SJSA1 (cell line): ENCODE measurements around the gene OS9. TPM values are rescaled to one million over a fixed set of nuclear protein-coding genes. Genes with fewer than 3 reads are reported as not detected.

ENCODE experiments used
- DNase-seq, 2 experiments: peaks; one replicate each; pipeline ENCODE4 v3.0.0-alpha.2; 2015 to 2020; ENCODE audit warnings: low spot score in 2 of 2, low read depth in 1 of 2
- H3K27ac ChIP-seq: fragments of 250-450 bp; sonication (Bioruptor Pico); 2 replicates; pipeline ENCODE4 v1.5.1; 2020; ENCODE audit warnings: mild to moderate bottlenecking, moderate library complexity
- H3K27me3 ChIP-seq: fragments of 250-450 bp; sonication (Bioruptor Pico); replicated peaks from 2 replicates; pipeline ENCODE4 v1.5.1; 2020; ENCODE audit warnings: mild to moderate bottlenecking, moderate library complexity
- H3K36me3 ChIP-seq: fragments of 250-450 bp; sonication (Bioruptor Pico); 2 replicates; pipeline ENCODE4 v1.5.1; 2020; ENCODE audit warnings: mild to moderate bottlenecking
- H3K4me1 ChIP-seq: fragments of 250-450 bp; sonication (Bioruptor Pico); replicated peaks from 2 replicates; pipeline ENCODE4 v1.6.1; 2021; ENCODE audit warnings: mild to moderate bottlenecking
- H3K4me3 ChIP-seq: fragments of 250-450 bp; sonication (Bioruptor Pico); 2 replicates; pipeline ENCODE4 v1.5.1; 2020; ENCODE audit warnings: mild to moderate bottlenecking
- H3K9me3 ChIP-seq: fragments of 250-450 bp; sonication (Bioruptor Pico); replicated peaks from 2 replicates; pipeline ENCODE4 v1.5.1; 2020; ENCODE audit warnings: mild to moderate bottlenecking
- total RNA-seq: library from RNA; depleted of rRNA; stranded (reverse); fragments of >200 nt; shearing (Covaris generic); gene quantifications from 2 replicates; pipeline ENCODE4 v1.2.3, GENCODE V29; 2014

Gene OS9
- total RNA-seq, 1 experiment from 2014 or later = 4,436 TPM

DNA sequence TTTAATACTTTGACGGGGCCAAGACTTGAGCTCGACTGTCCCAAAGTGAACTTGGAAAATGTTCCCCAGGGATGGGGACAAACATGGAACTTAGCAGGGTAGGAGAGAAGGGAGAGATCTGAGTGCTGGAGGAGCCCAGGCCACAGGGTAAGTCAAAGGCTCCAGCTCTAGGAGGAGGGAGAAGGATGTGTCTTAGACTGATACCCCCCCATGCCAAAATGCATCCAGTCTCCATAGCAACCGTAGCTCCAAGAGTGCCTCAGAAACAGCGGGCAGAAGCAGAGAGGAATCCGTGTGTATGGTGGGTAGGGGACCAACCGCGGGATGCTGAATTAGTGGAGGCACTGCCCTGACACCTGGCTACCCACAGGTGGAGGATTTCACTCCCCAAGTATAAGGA, 45.5 kb downstream of the OS9 start:
- Histone ChIP-seq H3K4me1 (peaks cover 34% of the 10 kb centered on the region), H3K27ac (no peak overlapping the region), H3K36me3 (peaks cover 7% of the 10 kb centered on the region), H3K9me3 (peaks cover 12% of the 10 kb centered on the region), H3K27me3 (peaks cover 95% of the 10 kb centered on the region), H3K4me3 (no peak overlapping the region)
- peak in 1 of 2 experiments; percentile 83 for DNase-seq

DNA sequence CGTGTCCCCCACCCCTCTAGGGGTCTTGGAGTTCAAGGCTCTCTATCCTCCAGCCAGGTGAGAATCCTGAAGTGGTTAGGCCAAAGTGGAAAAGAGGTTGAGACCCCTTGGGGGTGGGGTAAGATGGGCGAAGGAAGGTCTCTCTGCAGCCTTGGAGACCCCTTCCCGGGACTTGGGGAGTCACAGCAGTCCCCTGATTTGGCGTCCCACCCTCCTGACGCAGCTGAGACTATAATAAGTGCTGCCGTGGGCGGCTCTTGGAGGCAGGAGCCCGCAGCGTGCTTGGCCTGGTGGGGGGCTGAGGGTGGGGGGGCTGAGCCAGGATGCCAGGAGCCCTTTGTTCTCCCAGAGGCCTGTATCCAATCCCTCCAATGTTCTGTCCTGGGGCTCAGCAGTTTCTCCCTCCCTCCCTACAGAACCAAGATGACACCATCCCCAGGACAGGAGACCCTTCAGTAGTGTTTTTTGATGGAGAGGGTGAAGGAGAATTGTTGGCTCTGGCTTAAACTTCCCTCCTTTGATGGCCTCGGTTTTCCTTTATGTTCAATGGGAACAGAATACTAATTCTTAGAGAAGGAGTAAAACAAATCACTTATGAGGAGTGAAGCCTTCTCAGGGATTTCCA, 46.1 kb downstream of the OS9 start:
- peak; percentile 71 to 81 for DNase-seq
- Histone ChIP-seq H3K27me3 (peaks cover 89% of the 10 kb centered on the region), H3K4me3 (no peak overlapping the region), H3K4me1 (peaks cover 36% of the 10 kb centered on the region), H3K27ac (no peak overlapping the region), H3K36me3 (peaks cover 9% of the 10 kb centered on the region), H3K9me3 (peaks cover 12% of the 10 kb centered on the region)

GRCh38 chr12:57740656-57741412, 46.9 kb downstream of the OS9 start:
- H3K4me3 ChIP-seq = no peak overlapping the region
- H3K9me3 ChIP-seq = peaks cover 12% of the 10 kb centered on the region
- peaks cover 41% of the 10 kb centered on the region for H3K4me1 ChIP-seq
- no peak overlapping the region for H3K27ac ChIP-seq
- peaks cover 81% of the 10 kb centered on the region for H3K27me3 ChIP-seq
- peaks cover 17% of the 10 kb centered on the region for H3K36me3 ChIP-seq
- peak; percentile 75 to 83 for DNase-seq

GRCh38 chr12:57741413-57741789, 47.5 kb downstream of the OS9 start:
- Histone ChIP-seq H3K27ac (no peak overlapping the region), H3K9me3 (peaks cover 12% of the 10 kb centered on the region), H3K4me3 (no peak overlapping the region), H3K27me3 (peaks cover 75% of the 10 kb centered on the region), H3K36me3 (peaks cover 23% of the 10 kb centered on the region), H3K4me1 (peaks cover 41% of the 10 kb centered on the region)
- peak in 1 of 2 experiments; percentile 84 for DNase-seq

DNA sequence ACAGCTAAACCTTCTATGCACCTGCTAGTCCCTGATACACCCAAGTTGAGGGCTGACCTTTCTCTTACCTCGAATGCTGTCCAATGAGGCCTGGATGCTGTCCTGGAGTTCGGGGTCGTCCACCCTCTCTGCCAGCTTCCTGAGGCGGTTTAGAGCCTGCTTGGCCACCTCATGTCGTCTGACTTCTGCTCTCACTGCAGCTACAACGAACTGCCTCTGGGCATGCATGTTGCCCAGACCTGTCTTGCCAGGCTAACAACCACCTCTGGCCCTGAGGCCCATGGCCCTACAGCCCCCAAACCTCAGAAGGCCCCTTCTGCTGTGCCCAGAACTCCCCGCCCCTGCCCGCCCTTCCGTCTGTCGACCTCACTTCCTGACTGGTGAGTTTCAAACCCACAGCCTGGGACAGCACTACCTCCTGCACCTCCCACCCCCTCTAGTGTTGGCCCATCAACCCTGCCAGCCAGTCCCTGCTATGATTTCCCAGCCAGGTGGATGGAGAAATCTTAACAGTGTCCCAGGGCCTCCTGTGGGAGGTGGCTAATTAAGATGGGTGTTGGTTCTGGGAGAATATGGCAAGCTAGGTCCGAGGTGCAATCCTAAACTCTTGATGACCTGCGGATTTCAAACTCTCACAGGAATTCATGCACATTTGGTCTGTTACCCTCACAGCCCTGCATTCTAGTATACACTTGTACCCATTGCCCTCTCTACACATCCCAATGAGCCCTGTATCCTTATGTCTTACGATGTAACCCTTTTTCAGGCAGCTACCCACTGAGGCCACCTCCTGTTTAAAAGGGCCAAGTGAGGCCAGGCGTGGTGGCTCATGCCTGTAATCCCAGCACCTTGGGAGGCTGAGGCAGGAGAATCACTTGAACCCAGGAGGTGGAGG, 48.2 kb downstream of the OS9 start:
- H3K4me1 ChIP-seq = peaks cover 34% of the 10 kb centered on the region
- peaks cover 30% of the 10 kb centered on the region for H3K36me3 ChIP-seq
- DNase-seq = peak; percentile 76 to 87
- no peak overlapping the region for H3K4me3 ChIP-seq
- H3K27ac ChIP-seq = no peak overlapping the region
- H3K9me3 ChIP-seq = peaks cover 10% of the 10 kb centered on the region
- peaks cover 68% of the 10 kb centered on the region for H3K27me3 ChIP-seq

DNA sequence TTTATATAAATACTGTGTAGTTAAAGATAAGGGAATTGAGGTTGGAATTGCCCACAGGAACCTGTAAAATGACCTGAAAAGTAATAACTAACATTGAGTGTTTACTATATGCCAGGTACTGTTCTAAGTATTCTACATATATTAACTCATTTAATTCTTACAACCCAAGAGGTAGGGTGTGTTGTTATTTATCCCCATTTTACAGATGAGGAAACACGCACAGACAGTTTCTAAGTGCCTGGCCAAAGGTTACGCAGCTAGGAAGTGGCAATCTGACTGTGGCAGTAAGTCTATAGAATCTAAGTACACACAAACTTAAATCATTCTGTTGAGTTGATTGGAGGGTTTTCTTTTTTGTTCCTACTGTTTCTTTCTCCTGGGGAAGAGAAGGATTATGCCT, 49.8 kb downstream of the OS9 start:
- Histone ChIP-seq H3K27me3 (peaks cover 54% of the 10 kb centered on the region), H3K36me3 (peaks cover 39% of the 10 kb centered on the region), H3K4me1 (peaks cover 24% of the 10 kb centered on the region), H3K4me3 (peak overlapping the region; percentile 50), H3K9me3 (no peaks in the 10 kb centered on the region), H3K27ac (no peak overlapping the region)
- DNase-seq = peak in 1 of 2 experiments; percentile 69

DNA sequence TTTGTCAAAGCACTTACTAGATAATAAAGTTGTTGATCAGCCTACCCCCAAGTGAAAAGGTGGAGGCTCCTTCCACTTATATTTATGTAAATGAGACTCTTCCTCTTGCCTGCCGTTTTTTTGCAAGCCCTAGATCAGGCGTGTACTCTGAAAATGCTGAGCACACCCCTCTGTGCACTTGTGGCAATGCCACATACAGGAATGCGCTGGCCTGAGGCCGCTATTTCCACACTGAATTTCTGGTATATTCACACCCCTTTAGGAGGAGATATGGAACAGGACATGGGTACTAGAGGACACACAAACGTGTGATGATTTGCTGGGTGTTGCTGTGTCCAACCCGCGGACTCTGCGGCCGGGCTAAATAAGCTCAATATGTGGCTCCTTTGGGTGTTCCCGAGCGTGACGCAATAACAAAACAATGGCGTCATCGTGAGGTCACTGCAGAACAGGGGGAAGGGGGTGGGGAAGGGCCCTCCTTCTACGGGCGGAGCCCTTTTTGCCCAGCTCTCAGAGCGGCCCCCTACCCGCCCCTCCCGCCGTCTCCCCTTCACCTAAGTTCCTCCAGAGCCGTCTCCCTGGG, 50.4 kb downstream of the OS9 start:
- no peak for DNase-seq
- no peaks in the 10 kb centered on the region for H3K9me3 ChIP-seq
- H3K4me1 ChIP-seq = peaks cover 24% of the 10 kb centered on the region
- peaks cover 48% of the 10 kb centered on the region for H3K27me3 ChIP-seq
- peaks cover 44% of the 10 kb centered on the region for H3K36me3 ChIP-seq
- peak overlapping the region; percentile 50 for H3K4me3 ChIP-seq
- H3K27ac ChIP-seq = peak overlapping the region; percentile 88

DNA sequence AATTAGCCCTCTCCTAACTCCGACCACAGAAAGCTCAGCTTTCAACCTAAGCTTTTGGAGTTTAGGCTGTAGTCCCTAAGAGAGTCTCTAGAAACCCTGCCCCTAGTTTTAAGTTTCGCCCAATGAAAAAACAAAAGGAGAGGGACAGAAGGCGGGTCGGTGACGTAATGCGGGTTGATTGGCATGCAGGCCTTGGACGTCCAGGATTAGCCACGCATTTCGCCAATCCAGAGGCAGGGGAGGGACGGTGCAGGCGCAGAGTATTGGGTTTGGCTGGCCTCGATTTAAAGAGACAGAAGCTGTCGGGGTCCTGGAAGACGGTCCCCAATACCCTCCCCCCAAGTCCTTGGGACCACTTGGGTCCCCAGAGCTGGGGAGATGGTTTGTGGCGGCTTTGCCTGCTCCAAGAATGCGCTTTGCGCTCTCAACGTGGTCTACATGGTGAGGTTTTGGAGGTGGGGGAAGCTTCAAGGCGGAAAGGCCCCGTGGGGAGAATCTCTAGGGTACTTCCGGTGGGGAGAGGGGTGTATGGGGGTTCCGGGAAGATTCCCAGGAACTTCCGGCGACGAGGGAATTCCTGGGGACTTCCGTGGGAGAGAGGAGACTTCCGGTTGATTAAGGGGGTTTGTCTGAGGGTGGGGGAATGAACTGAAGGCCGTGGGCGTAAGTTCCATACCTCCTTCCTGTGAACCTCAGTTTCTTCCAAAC, 51.0 kb downstream of the OS9 start, which contains the start of gene TSPAN31:
Gene TSPAN31, plus strand, starts transcription at position 263 of the 708 bp plus-strand sequence. Its CDS starts 116 bp downstream, at position 379.
- peaks cover 24% of the 10 kb centered on the region for H3K4me1 ChIP-seq

DNA sequence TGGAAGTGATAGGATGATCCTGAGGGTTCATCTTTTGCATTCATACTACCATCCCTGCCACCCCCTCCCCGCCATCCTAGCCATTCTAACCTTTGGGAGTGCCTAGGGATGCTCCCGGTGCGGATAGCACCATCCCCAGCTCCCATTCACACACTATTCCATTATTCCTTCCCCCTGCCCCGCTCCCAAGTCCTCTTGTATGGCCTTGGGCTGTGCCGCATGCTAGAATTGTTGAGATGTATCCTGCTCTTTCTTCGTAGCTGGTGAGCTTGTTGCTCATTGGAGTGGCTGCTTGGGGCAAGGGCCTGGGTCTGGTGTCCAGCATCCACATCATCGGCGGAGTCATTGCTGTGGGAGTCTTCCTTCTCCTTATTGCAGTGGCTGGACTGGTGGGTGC, 51.6 kb downstream of the OS9 start:
- DNase-seq = no peak
- H3K27me3 ChIP-seq = peaks cover 36% of the 10 kb centered on the region

More for the DNA sequence above, 51.0 kb downstream of the OS9 start, which contains the start of gene TSPAN31:
- H3K9me3 ChIP-seq = no peaks in the 10 kb centered on the region
- peaks cover 50% of the 10 kb centered on the region for H3K36me3 ChIP-seq
- H3K27ac ChIP-seq = peak within 1 kb of the TSS; percentile 88
- peak in 1 of 2 experiments; percentile 100 for DNase-seq
- peaks cover 42% of the 10 kb centered on the region for H3K27me3 ChIP-seq
- peak within 1 kb of the TSS; percentile 50 for H3K4me3 ChIP-seq

GRCh38 chr12:57746025-57746424, 52.1 kb downstream of the OS9 start:
- H3K27ac ChIP-seq = no peak overlapping the region
- H3K4me1 ChIP-seq = peaks cover 30% of the 10 kb centered on the region
- H3K27me3 ChIP-seq = peaks cover 31% of the 10 kb centered on the region
- no peaks in the 10 kb centered on the region for H3K9me3 ChIP-seq
- DNase-seq = no peak
- H3K4me3 ChIP-seq = no peak overlapping the region; the same call in 1 of the 2 replicates
- H3K36me3 ChIP-seq = peaks cover 60% of the 10 kb centered on the region

More for the DNA sequence above, 51.6 kb downstream of the OS9 start:
- peak overlapping the region; percentile 50 for H3K4me3 ChIP-seq
- H3K36me3 ChIP-seq = peaks cover 54% of the 10 kb centered on the region
- H3K4me1 ChIP-seq = peaks cover 24% of the 10 kb centered on the region
- H3K9me3 ChIP-seq = no peaks in the 10 kb centered on the region
- peak overlapping the region; percentile 88 for H3K27ac ChIP-seq

- Histone ChIP-seq H3K4me1 (peaks cover 48% of the 10 kb centered on the region), H3K27me3 (peaks cover 11% of the 10 kb centered on the region), H3K36me3 (peaks cover 69% of the 10 kb centered on the region), H3K9me3 (no peaks in the 10 kb centered on the region), H3K27ac (no peak overlapping the region), H3K4me3 (no peak overlapping the region)
- peak in 1 of 2 experiments; percentile 96 for DNase-seq
These were observed 55.1 kb downstream of the OS9 start for GRCh38 chr12:57749061-57749460.

DNA sequence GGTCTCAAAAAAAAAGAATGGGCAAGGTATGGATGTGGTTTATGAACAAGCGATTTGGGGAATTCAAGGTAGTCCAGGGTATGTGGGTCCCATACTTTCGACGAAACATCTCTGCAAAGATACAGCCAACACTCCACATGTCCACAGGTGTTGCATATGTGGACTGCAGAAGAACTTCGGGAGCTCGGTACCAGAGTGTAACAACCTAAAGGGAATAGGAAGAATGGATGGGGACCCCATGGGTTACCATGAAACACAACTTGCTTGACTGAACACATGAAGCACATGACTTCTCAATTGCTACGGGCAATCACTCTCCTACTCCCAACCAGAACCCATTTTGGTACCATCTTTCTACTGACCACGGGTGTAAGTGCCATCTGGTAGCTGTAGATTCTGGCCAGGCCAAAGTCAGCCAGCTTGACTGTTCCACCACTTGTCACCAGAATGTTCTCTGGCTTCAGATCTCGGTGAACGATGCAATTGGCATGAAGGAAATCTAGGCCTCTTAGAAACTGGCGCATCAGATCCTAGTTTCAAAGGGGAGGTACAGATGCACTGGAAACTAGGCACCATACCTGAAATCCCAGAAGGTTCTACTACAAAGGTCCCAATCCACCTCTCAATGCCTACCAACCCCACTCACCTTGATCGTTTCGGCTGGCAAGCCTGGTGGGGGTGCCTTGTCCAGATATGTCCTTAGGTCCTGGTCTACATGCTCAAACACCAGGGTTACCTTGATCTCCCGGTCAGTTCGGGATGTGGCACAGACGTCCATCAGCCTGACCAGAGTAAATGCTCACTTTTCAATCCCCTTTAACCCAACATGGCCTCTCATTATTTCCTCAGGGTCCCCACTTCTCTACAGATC, 56.9 kb downstream of the OS9 start:
- peak overlapping the region; percentile 90 for H3K27ac ChIP-seq
- peaks cover 17% of the 10 kb centered on the region for H3K27me3 ChIP-seq
- H3K4me3 ChIP-seq = peak overlapping the region; percentile 59
- no peaks in the 10 kb centered on the region for H3K9me3 ChIP-seq
- H3K4me1 ChIP-seq = peaks cover 44% of the 10 kb centered on the region
- peak; percentile 74 to 95 for DNase-seq
- peaks cover 60% of the 10 kb centered on the region for H3K36me3 ChIP-seq
